SK-N-SH (cell line): ENCODE results near the gene HIPK1. TPM values are rescaled to one million over a fixed set of nuclear protein-coding genes. Genes with fewer than 3 reads are reported as not detected.

Source experiments
- CTCF ChIA-PET: fragments of 300-600, 350-600 bp; formaldehyde crosslinking; extraction: SDS; loops from one replicate; lab custom pipeline; 2021; lab: Yijun Ruan, JAX
- POLR2A ChIA-PET: fragments of 350-600 bp; sonication (Branson Sonifier 250); formaldehyde crosslinking; extraction: SDS; loops from one replicate; lab custom pipeline; 2020; ENCODE audit warnings: antibody characterized with exemption, inconsistent platforms; lab: Yijun Ruan, JAX
- DNase-seq: peaks from one replicate; pipeline ENCODE4 v3.0.0; 2012
- H2AFZ ChIP-seq: fragments of 200-600 bp; sonication (generic); 2 replicates; pipeline ENCODE4 v1.8.1; 2016; ENCODE audit warnings: antibody characterized with exemption, mild to moderate bottlenecking, low read depth
- H3F3A ChIP-seq: fragments of 200-600 bp; sonication (generic); replicated peaks from 2 replicates; pipeline ENCODE3; 2016; ENCODE audit warnings: antibody characterized with exemption, mild to moderate bottlenecking; ENCODE audit not compliant: insufficient read depth
- H3K27ac ChIP-seq, 2 experiments: fragments of 200-500 bp in 1 of 2; fragments of 200-600 bp in 1 of 2; sonication (Bioruptor generic) in 1 of 2; sonication (generic), shearing (Covaris generic) in 1 of 2; 2 replicates each; pipeline versions ENCODE4 v1.5.1 to v1.6.1; 2014 to 2016; ENCODE audit warnings: low read depth in 2 of 2, inconsistent platforms in 1 of 2, low read length in 1 of 2, mild to moderate bottlenecking in 1 of 2, mixed read lengths in 1 of 2
- H3K27me3 ChIP-seq: fragments of 200-600 bp; sonication (generic), shearing (Covaris generic); 2 replicates; pipeline ENCODE4 v1.6.1; 2016; ENCODE audit warnings: mixed run types; ENCODE audit not compliant: insufficient read depth
- H3K36me3 ChIP-seq, 2 experiments: fragments of 200-500 bp in 1 of 2; fragments of 200-600 bp in 1 of 2; sonication (Bioruptor generic) in 1 of 2; sonication (generic) in 1 of 2; replicated peaks in 1 of 2; 2 replicates each; pipeline versions ENCODE3 to v1.5.1; 2014 to 2016; ENCODE audit warnings: low read length in 1 of 2, mild to moderate bottlenecking in 1 of 2; ENCODE audit not compliant: insufficient read depth in 2 of 2, control insufficient read depth in 1 of 2
- H3K4me1 ChIP-seq, 2 experiments: fragments of 200-500 bp in 1 of 2; fragments of 200-600 bp in 1 of 2; sonication (Bioruptor generic) in 1 of 2; sonication (generic), shearing (Covaris generic) in 1 of 2; 2 replicates each; pipeline versions ENCODE4 v1.5.1 to v1.6.1; 2014 to 2016; ENCODE audit warnings: low read depth in 1 of 2, low read length in 1 of 2, mixed run types in 1 of 2; ENCODE audit not compliant: insufficient read depth in 2 of 2, control insufficient read depth in 1 of 2
- H3K4me2 ChIP-seq: fragments of 200-600 bp; sonication (generic), shearing (Covaris generic); 2 replicates; pipeline ENCODE4 v1.6.1; 2017; ENCODE audit warnings: mixed run types
- H3K4me3 ChIP-seq, 2 experiments: fragments of 200-500 bp in 1 of 2; fragments of 200-600 bp in 1 of 2; sonication (Bioruptor generic) in 1 of 2; sonication (generic), shearing (Covaris generic) in 1 of 2; 2 replicates each; pipeline versions ENCODE4 v1.5.1 to v1.8.1; 2014 to 2016; ENCODE audit warnings: low read depth in 2 of 2, inconsistent platforms in 1 of 2, low read length in 1 of 2, mild to moderate bottlenecking in 1 of 2, mixed read lengths in 1 of 2, moderate library complexity in 1 of 2
- H3K79me2 ChIP-seq: fragments of 200-600 bp; sonication (generic); 2 replicates; pipeline ENCODE4 v1.8.1; 2017; ENCODE audit warnings: mild to moderate bottlenecking; ENCODE audit not compliant: insufficient read depth
- H3K9ac ChIP-seq: fragments of 200-600 bp; sonication (generic); 2 replicates; pipeline ENCODE4 v1.6.1; 2017; ENCODE audit warnings: mixed run types
- H3K9me2 ChIP-seq: fragments of 200-600 bp; sonication (generic); 2 replicates; pipeline ENCODE4 v1.6.1; 2017; ENCODE audit warnings: mixed run types
- H3K9me3 ChIP-seq: fragments of 200-600 bp; sonication (generic); 2 replicates; pipeline ENCODE4 v1.6.1; 2017; ENCODE audit warnings: mixed run types, mild to moderate bottlenecking, moderate library complexity
- H4K20me1 ChIP-seq: fragments of 200-600 bp; sonication (generic); 2 replicates; pipeline ENCODE4 v1.6.1; 2017; ENCODE audit warnings: mild to moderate bottlenecking, mixed run types; ENCODE audit not compliant: insufficient read depth
- EZH2phosphoT487 ChIP-seq: fragments of 200-600 bp; sonication (generic); IDR thresholded peaks from 2 replicates; pipeline ENCODE4 v1.6.1; 2017; ENCODE audit warnings: low read depth, mixed run types, mild to moderate bottlenecking, antibody characterized with exemption, moderate library complexity, borderline replicate concordance
- GABPA ChIP-seq: IDR thresholded peaks from 2 replicates; pipeline ENCODE4 v1.4.0; 2012; ENCODE audit warnings: low read depth, mild to moderate bottlenecking
- GATA2 ChIP-seq: sonication (generic); formaldehyde crosslinking; IDR thresholded peaks from 2 replicates; pipeline ENCODE4 v1.5.0; 2020; ENCODE audit warnings: mild to moderate bottlenecking, missing genetic modification reagents
- IRF3 ChIP-seq: fragments of 150-350 bp; IDR thresholded peaks from 2 replicates; pipeline ENCODE4 v1.6.1; 2016; ENCODE audit warnings: mild to moderate bottlenecking, low read depth, low read length
- MEF2A ChIP-seq: IDR thresholded peaks from 2 replicates; pipeline ENCODE4 v1.4.0; 2012; ENCODE audit warnings: low read depth, borderline replicate concordance
- MXI1 ChIP-seq: IDR thresholded peaks from 2 replicates; pipeline ENCODE4 v1.6.1; 2012; ENCODE audit warnings: mild to moderate bottlenecking, low read depth, low read length, improper control_type of control experiment
- NRF1 ChIP-seq: IDR thresholded peaks from 2 replicates; pipeline ENCODE4 v1.6.1; 2012; ENCODE audit warnings: low read depth, mild to moderate bottlenecking, low read length
- PBX3 ChIP-seq: IDR thresholded peaks from 2 replicates; pipeline ENCODE4; 2012
- POLR2AphosphoS5 ChIP-seq: IDR thresholded peaks from 2 replicates; pipeline ENCODE4 v1.6.1; 2012; ENCODE audit warnings: low read depth, low read length
- REST ChIP-seq: IDR thresholded peaks from 2 replicates; pipeline ENCODE4 v1.6.1; 2012; ENCODE audit warnings: mild to moderate bottlenecking, low read depth, low read length, moderate library complexity
- TAF1 ChIP-seq: IDR thresholded peaks from 2 replicates; pipeline ENCODE4 v1.6.1; 2012; ENCODE audit warnings: low read depth, mild to moderate bottlenecking, low read length, moderate library complexity, borderline replicate concordance
- TCF12 ChIP-seq: IDR thresholded peaks from 2 replicates; pipeline ENCODE4 v1.4.0; 2012
- ZBTB33 ChIP-seq: IDR thresholded peaks from 2 replicates; pipeline ENCODE4 v1.4.0; 2012; ENCODE audit warnings: low read depth, borderline replicate concordance
- polyA plus RNA-seq, 3 experiments: library from polyadenylated mRNA; depleted of rRNA; stranded (reverse); fragments of >200 nt; gene quantifications; 2 replicates each; pipeline ENCODE4 v1.2.3, GENCODE V29; 2012

Gene HIPK1
- polyA plus RNA-seq, 1 of the 3 experiments (the other 2 are of a cell fraction): 7.1 TPM

GRCh38 chr1:113934006-113934405 lies 4.9 kb downstream of the HIPK1 start:
- H3K4me3 ChIP-seq: no peak overlapping the region
- H3K27me3 ChIP-seq: no peaks in the 10 kb centered on the region
- H2AFZ ChIP-seq: no peak overlapping the region
- H3K9me2 ChIP-seq: no peaks in the 10 kb centered on the region
- no peak overlapping the region for H3K9ac ChIP-seq
- ChIA-PET POLR2A (no interaction called here), CTCF (interaction anchor here (1.4 to 1.6 kb wide), 2 partner anchors 30 to 44 kb away, joined by 3 to 6 read pairs; no protein-coding TSS in a partner anchor)
- no peaks in the 10 kb centered on the region for H3K36me3 ChIP-seq
- no peak overlapping the region for H3K4me2 ChIP-seq
- no peaks in the 10 kb centered on the region for H3F3A ChIP-seq
- H3K4me1 ChIP-seq: peaks cover 8 to 22% of the 10 kb centered on the region in 2 experiments
- H4K20me1 ChIP-seq: peaks cover 82% of the 10 kb centered on the region
- H3K79me2 ChIP-seq: peaks cover 94% of the 10 kb centered on the region
- no peak for TF ChIP-seq TAF1
- TF ChIP-seq ZBTB33: no peak
- no peak for TF ChIP-seq PBX3
- TF ChIP-seq MEF2A: no peak
- TF ChIP-seq IRF3: no peak
- TF ChIP-seq POLR2AphosphoS5: no peak
- TF ChIP-seq NRF1: no peak
- TF ChIP-seq TCF12: no peak
- no peak for TF ChIP-seq MXI1
- no peak for TF ChIP-seq GABPA
- no peak for TF ChIP-seq REST
- no peak for TF ChIP-seq EZH2phosphoT487
- TF ChIP-seq GATA2 (CRISPR knock-in tag): no peak
- H3K9me3 ChIP-seq: no peaks in the 10 kb centered on the region
- no peak overlapping the region for H3K27ac ChIP-seq
- DNase-seq: no peak
